T-cell (primary cell): ENCODE data around the gene DCAF10. TPM values are rescaled to one million over a fixed set of nuclear protein-coding genes. Genes with fewer than 3 reads are reported as not detected.
"Not testable (repeated sequence)": the region's sequence is repeated elsewhere in the genome, so short reads cannot be mapped to it uniquely, and the experiment has no call there.

Source experiments
- ATAC-seq, 4 experiments: fragments of 200-7000 bp in 3 of 4; fragments of 150-1000 bp in 1 of 4; cut with Tn5 transposase; replicated peaks in 1 of 4; 1 replicate in 3 of 4; 2 replicates in 1 of 4; pipeline ENCODE4 v1.10.0; 2021; ENCODE audit warnings: moderate library complexity in 3 of 4, mild to moderate bottlenecking in 2 of 4, moderate number of reproducible peaks in 1 of 4
- CTCF ChIA-PET, 2 donors: fragments of 300-600 bp; sonication (Branson Sonifier 250); formaldehyde crosslinking; loops; one replicate each; lab custom pipeline; 2022; ENCODE audit warnings: antibody characterized with exemption in 2 of 2; lab: Charles Lee
- POLR2A ChIA-PET, 2 donors: fragments of 300-600 bp; sonication (Branson Sonifier 250); formaldehyde crosslinking; loops; one replicate each; lab custom pipeline; 2022; ENCODE audit warnings: antibody characterized with exemption in 2 of 2; lab: Charles Lee
- DNase-seq, 35 experiments: peaks; one replicate each; pipeline versions ENCODE4 v3.0.0 to v3.0.0-alpha.2; 2013 to 2023
- H3K27ac ChIP-seq: one replicate; pipeline ENCODE4 v1.5.1; 2013; ENCODE audit warnings: low read length
- H3K27me3 ChIP-seq, 2 experiments: replicated peaks in 1 of 2; 1 replicate in 1 of 2; 2 replicates in 1 of 2; pipeline versions ENCODE4 v1.6.1 to v1.7.0; 2013; ENCODE audit warnings: low read length in 1 of 2, mixed read lengths in 1 of 2; ENCODE audit not compliant: control insufficient read depth in 2 of 2, insufficient read depth in 2 of 2; ENCODE audit errors: extremely low read depth in 1 of 2
- H3K36me3 ChIP-seq, 2 donors: 1 replicate in 1 of 2; 2 replicates in 1 of 2; pipeline versions ENCODE4 v1.6.1 to v1.7.0; 2013; ENCODE audit warnings: low read length in 1 of 2; ENCODE audit not compliant: control insufficient read depth in 2 of 2, insufficient read depth in 1 of 2; ENCODE audit errors: extremely low read depth in 1 of 2
- H3K4me1 ChIP-seq, 2 experiments: 1 replicate in 1 of 2; 2 replicates in 1 of 2; pipeline versions ENCODE4 v1.6.1 to v1.7.0; 2013; ENCODE audit warnings: low read length in 2 of 2, mixed read lengths in 1 of 2; ENCODE audit not compliant: insufficient read depth in 2 of 2, control insufficient read depth in 1 of 2; ENCODE audit errors: extremely low read depth in 1 of 2
- H3K4me3 ChIP-seq, 2 donors: 1 replicate in 1 of 2; 2 replicates in 1 of 2; pipeline versions ENCODE4 v1.5.1 to v1.7.0; 2013; ENCODE audit warnings: mild to moderate bottlenecking in 2 of 2, low read length in 1 of 2, moderate library complexity in 1 of 2; ENCODE audit not compliant: control insufficient read depth in 1 of 2; ENCODE audit errors: extremely low read depth in 1 of 2
- H3K9me3 ChIP-seq: 2 replicates; pipeline ENCODE4 v1.7.0; 2013
- H3K27ac Mint-ChIP-seq, 2 donors: one replicate each; pipeline ENCODE4 v1.8.0; 2020 to 2021; ENCODE audit warnings: mild to moderate bottlenecking in 2 of 2, mixed read lengths in 2 of 2
- H3K27me3 Mint-ChIP-seq, 2 donors: one replicate each; pipeline ENCODE4 v1.8.0; 2021 to 2022; ENCODE audit warnings: mixed read lengths in 2 of 2
- H3K36me3 Mint-ChIP-seq: one replicate; pipeline ENCODE4 v1.8.0; 2021; ENCODE audit warnings: mixed read lengths
- H3K4me1 Mint-ChIP-seq, 3 donors: one replicate each; pipeline ENCODE4 v1.8.0; 2020 to 2022; ENCODE audit warnings: mixed read lengths in 3 of 3, mild to moderate bottlenecking in 1 of 3
- H3K4me3 Mint-ChIP-seq, 3 donors: one replicate each; pipeline ENCODE4 v1.8.0; 2020 to 2022; ENCODE audit warnings: mild to moderate bottlenecking in 3 of 3, mixed read lengths in 3 of 3, moderate library complexity in 3 of 3
- H3K9me3 Mint-ChIP-seq, 3 donors: one replicate each; pipeline ENCODE4 v1.8.0; 2020 to 2022; ENCODE audit warnings: mixed read lengths in 3 of 3
- WGBS: methylation state at CpG from one replicate; pipeline ENCODE4 v1.1.5; 2013; ENCODE audit warnings: missing lambda C conversion rate; ENCODE audit not compliant: insufficient coverage; 5-methylcytosine and 5-hydroxymethylcytosine counted together
- total RNA-seq, 35 experiments: library from RNA in 6 of 35; stranded (reverse) in 6 of 35; fragments of 120-200 nt in 1 of 35; gene quantifications; one replicate each; pipeline versions ENCODE4 v1.2.1 to v1.2.4 and lab custom pipeline; 2013 to 2026

The DCAF10 gene
- total RNA-seq, 5 donors from 2014 or later (not counting 1 experiment from before 2014, with no cell fraction given), result 18.4 to 20.9 (median 19.2) TPM

DNA sequence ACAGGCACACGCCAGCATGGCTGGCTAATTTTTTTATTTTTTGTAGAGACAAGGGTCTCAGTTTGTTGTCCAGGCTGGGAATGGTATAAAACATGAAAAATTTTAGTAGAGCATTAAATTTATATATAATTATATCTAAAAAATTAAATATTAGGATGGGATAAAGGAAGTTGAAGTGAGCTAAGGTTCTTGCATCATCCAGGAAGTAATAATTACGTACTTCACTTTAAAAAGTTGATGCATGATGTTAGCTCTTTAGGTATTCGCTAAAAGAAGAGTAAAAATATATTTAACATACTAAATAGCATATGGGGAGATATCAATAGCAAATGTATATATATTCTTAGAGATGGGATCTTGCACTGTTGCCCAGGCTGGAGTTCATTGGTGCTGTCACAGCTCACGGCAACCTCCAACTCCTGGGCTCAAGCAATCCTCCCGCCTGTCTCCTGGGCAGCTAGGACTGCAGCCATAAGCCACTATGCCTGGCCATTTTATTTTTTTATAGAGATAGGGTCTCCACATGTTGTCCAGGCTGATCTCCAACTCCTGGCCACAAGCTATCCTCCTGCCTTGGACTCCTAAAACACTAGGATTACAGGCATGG, 12.3 kb downstream of the DCAF10 start:
- Histone ChIP-seq H3K4me3 (no peak overlapping the region), H3K27me3 (no peaks in the 10 kb centered on the region), H3K4me1 (no peaks in the 10 kb centered on the region), H3K27ac (no peak overlapping the region), H3K36me3 (peaks cover 0 to 2% of the 10 kb centered on the region in 2 donors), H3K9me3 (no peaks in the 10 kb centered on the region)
- ATAC-seq, result no peak
- DNase-seq, result no peak
- Mint-ChIP-seq H3K9me3 (no peaks in the 10 kb centered on the region), H3K4me3 (no peak overlapping the region), H3K4me1 (peaks cover 6 to 16% (median 12%) of the 10 kb centered on the region in 3 donors), H3K36me3 (peaks cover 7% of the 10 kb centered on the region), H3K27ac (no peak overlapping the region), H3K27me3 (no peaks in the 10 kb centered on the region)
- no CpG with 5 or more reads among the region's 5 CpGs for WGBS
- POLR2A ChIA-PET, result interaction anchor here in 1 of 2 donors (0.6 kb wide), 1 partner anchor 238 kb away, joined by 3 read pairs; no protein-coding TSS in a partner anchor
- CTCF ChIA-PET, result interaction anchor here in 1 of 2 donors (0.6 kb wide), 2 partner anchors 12 to 1710 kb away, joined by 3 to 5 read pairs; no protein-coding TSS in a partner anchor

DNA sequence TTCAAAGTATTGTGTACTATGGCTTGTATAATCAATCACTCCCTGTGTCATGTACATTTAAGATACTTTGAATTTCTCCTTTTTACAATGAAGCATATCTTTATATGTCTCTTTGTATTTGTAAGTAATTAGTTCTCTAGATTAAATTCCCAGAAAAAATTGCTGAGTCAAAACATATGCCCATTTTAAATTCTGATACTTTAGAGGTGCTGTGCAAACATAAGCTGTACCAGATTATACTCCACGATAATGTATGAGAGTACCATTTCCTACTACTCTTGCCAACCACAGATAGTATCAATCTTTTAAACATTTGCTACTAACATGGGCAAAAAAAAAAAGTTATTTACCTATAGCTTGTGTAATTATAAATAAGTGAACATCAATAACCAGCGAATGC, 18.3 kb downstream of the DCAF10 start:
- Histone ChIP-seq H3K4me3 (no peak overlapping the region), H3K9me3 (no peaks in the 10 kb centered on the region), H3K4me1 (no peaks in the 10 kb centered on the region), H3K27me3 (no peaks in the 10 kb centered on the region), H3K36me3 (peaks cover 0 to 23% of the 10 kb centered on the region in 2 donors), H3K27ac (no peak overlapping the region)
- H3K36me3 Mint-ChIP-seq, result peaks cover 35% of the 10 kb centered on the region
- ChIA-PET CTCF (interaction anchor here in 1 of 2 donors (1.3 kb wide), 1 partner anchor 12 kb away, joined by 3 read pairs; no protein-coding TSS in a partner anchor), POLR2A (interaction anchor here in 1 of 2 donors (1.0 kb wide), 1 partner anchor 59 kb away, joined by 4 read pairs; no protein-coding TSS in a partner anchor)
- no peak overlapping the region for H3K27ac Mint-ChIP-seq
- no peaks in the 10 kb centered on the region for H3K9me3 Mint-ChIP-seq
- no peak overlapping the region for H3K4me3 Mint-ChIP-seq
- DNase-seq, result no peak
- ATAC-seq, result no peak
- no peaks in the 10 kb centered on the region for H3K27me3 Mint-ChIP-seq
- no CpG with 5 or more reads among the region's 2 CpGs for WGBS
- H3K4me1 Mint-ChIP-seq, result peaks cover 0 to 8% (median 7%) of the 10 kb centered on the region in 3 donors

DNA sequence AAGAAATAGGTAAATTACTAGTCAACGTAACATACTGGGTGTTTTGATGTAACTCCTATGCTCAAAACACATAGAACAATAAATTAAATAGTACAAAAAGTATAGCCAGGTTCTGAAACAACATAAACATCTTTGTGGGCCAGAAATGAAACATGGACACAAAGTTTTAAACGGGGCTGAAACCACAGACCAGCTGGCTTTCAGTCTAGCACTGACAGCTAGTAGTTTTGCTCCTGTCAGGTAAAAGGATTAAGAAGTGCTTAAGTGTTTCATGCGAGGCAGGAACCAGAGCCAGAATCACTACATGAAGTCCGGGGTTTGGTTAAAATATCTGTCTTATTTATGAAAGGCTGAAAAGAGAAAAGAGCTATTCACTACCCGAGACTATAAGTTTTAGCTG, 19.5 kb downstream of the DCAF10 start:
- no peak overlapping the region for H3K4me3 ChIP-seq
- H3K36me3 ChIP-seq, result peaks cover 0 to 27% of the 10 kb centered on the region in 2 donors
- Mint-ChIP-seq H3K36me3 (peaks cover 45% of the 10 kb centered on the region), H3K4me3 (no peak overlapping the region), H3K27me3 (no peaks in the 10 kb centered on the region), H3K4me1 (peaks cover 0 to 7% (median 5%) of the 10 kb centered on the region in 3 donors), H3K27ac (no peak overlapping the region), H3K9me3 (peaks cover 0 to 6% (median 0%) of the 10 kb centered on the region in 3 donors)
- no CpG with 5 or more reads among the region's 5 CpGs for WGBS
- H3K4me1 ChIP-seq, result no peaks in the 10 kb centered on the region
- no peak for ATAC-seq
- H3K27me3 ChIP-seq, result no peaks in the 10 kb centered on the region
- no peak overlapping the region for H3K27ac ChIP-seq
- POLR2A ChIA-PET, result no interaction called here
- no peak for DNase-seq
- CTCF ChIA-PET, result interaction anchor here (0.5 to 0.9 kb wide), 2 partner anchors 57 to 144 kb away, joined by 3 read pairs; no protein-coding TSS in a partner anchor
- H3K9me3 ChIP-seq, result no peaks in the 10 kb centered on the region

DNA sequence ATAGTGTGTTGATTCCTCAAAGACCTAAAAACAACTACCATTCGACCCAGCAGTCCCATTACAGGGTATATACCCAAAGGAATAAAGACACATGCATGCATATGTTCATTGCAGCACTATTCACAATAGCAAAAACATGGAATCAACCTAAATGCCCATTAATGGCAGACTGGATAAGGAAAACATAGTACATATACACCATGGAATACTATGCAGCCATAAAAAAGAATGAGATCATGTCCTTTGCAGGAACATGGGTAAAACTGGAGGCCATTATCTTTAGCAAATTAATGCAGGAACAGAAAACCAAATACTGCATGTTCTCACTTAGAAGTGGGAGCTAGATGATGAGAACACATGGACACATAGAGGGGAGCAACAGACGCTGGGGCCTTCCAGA, 24.6 kb downstream of the DCAF10 start:
- H3K27me3 Mint-ChIP-seq, H3K4me3 Mint-ChIP-seq, CTCF ChIA-PET, H3K27me3 ChIP-seq, H3K9me3 ChIP-seq, H3K4me1 Mint-ChIP-seq, H3K4me1 ChIP-seq, H3K27ac Mint-ChIP-seq, POLR2A ChIA-PET, ATAC-seq, H3K27ac ChIP-seq, DNase-seq, H3K4me3 ChIP-seq, H3K9me3 Mint-ChIP-seq: not testable (repeated sequence)
- WGBS, result no CpG with 5 or more reads among the region's 2 CpGs
- H3K36me3 Mint-ChIP-seq, result peaks cover 52% of the 10 kb centered on the region
- peaks cover 7 to 30% of the 10 kb centered on the region in 2 donors for H3K36me3 ChIP-seq

DNA sequence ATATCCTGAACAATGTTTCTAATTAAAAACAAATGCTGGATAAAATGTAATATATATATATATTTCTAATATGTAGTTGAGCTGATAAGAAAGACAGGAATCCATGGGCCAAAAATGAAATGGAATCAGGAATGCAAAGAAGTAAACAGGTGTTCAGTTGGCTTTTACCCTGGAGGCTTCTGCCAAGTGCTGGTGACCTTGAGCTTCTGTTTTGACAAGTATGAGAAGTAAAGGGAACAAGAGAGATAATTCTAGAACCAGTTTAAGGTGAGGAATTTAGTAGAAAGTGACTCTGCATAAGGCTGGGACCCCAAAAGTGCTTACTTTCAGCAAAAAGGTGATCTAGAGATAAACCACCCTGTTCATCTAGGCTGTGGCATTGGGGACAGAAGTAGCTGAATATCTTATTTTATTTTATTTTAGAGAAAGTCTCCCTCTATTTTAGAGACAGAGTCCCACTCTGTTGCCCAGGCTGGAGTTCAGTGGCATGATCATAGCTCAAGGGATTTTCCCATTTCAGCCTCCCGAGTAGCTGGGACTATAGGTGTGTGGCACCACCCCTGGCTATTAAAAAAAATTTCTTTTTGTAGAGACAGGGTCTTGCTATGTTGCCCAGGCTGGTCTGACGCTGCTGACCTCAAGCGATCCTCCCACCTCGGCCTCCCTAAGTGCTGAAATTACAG, 27.0 kb downstream of the DCAF10 start:
- ChIA-PET POLR2A (interaction anchor here (0.5 to 0.6 kb wide), 2 partner anchors 11 to 59 kb away, joined by 3 to 6 read pairs; no protein-coding TSS in a partner anchor), CTCF (no interaction called here)
- Histone ChIP-seq H3K9me3 (no peaks in the 10 kb centered on the region), H3K4me1 (no peaks in the 10 kb centered on the region), H3K27ac (no peak overlapping the region), H3K36me3 (peaks cover 7 to 19% of the 10 kb centered on the region in 2 donors), H3K4me3 (no peak overlapping the region), H3K27me3 (no peaks in the 10 kb centered on the region)
- Mint-ChIP-seq H3K36me3 (peaks cover 30% of the 10 kb centered on the region), H3K4me3 (no peak overlapping the region), H3K4me1 (peaks cover 0 to 2% (median 0%) of the 10 kb centered on the region in 3 donors), H3K27me3 (no peaks in the 10 kb centered on the region), H3K27ac (no peak overlapping the region), H3K9me3 (peaks cover 0 to 7% (median 0%) of the 10 kb centered on the region in 3 donors)
- no peak for ATAC-seq
- no peak for DNase-seq
- 93% methylated on average over 4 of the region's 4 CpGs for WGBS

DNA sequence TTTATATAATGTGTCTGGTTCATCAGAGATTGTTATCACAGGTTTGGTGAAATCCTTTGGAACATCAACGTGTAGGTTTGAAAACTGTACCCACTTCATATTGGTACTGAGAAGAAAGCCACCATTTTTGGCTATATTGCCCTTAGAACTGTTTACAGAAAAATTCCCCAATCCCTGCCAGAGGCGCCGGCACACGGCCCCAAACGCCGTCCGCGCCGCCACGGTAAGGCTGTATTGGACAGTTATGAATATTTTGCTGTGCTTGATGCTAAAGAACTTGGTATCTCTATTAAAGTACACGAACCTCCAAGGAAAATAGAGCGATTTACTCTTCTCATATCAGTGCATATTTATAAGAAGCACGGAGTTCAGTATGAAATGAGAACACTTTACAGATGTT, 35.2 kb downstream of the DCAF10 start:
- Mint-ChIP-seq H3K36me3 (peaks cover 3% of the 10 kb centered on the region), H3K4me1 (peaks cover 0 to 2% (median 2%) of the 10 kb centered on the region in 3 donors), H3K27ac (no peak overlapping the region), H3K27me3 (no peaks in the 10 kb centered on the region), H3K4me3 (no peak overlapping the region), H3K9me3 (no peaks in the 10 kb centered on the region)
- Histone ChIP-seq H3K4me3 (no peak overlapping the region), H3K36me3 (no peaks in the 10 kb centered on the region), H3K9me3 (no peaks in the 10 kb centered on the region), H3K4me1 (no peaks in the 10 kb centered on the region), H3K27ac (no peak overlapping the region), H3K27me3 (no peaks in the 10 kb centered on the region)
- no peak for ATAC-seq
- no peak for DNase-seq
- no CpG with 5 or more reads among the region's 13 CpGs for WGBS
- ChIA-PET POLR2A (no interaction called here), CTCF (no interaction called here)
